ENCODE data around the gene METTL26. TPM values are rescaled to one million over a fixed set of nuclear protein-coding genes. Genes with fewer than 3 reads are reported as not detected.

METTL26 gene
- total and polyA plus RNA-seq, 10 of the 15 experiments (the other 5 are each of a cell fraction or from before 2014, with no cell fraction given) = 5.4 to 163 (median 79.3) TPM

GRCh38 chr16:588889-589657 lies 47.0 kb downstream of the METTL26 start:
- CTCF ChIA-PET = interaction anchor here (1.8 kb wide), 1 partner anchor 10 kb away, joined by 5 read pairs; no protein-coding TSS in a partner anchor
- Histone ChIP-seq H3K27me3 (replicated peaks in 1 of 2; ENCODE audit: control insufficient read depth in 2 of 2, insufficient read depth in 2 of 2, low read length in 1 of 2) (no peaks in the 10 kb centered on the region), H3K4me2 (ENCODE audit: control insufficient read depth, insufficient read depth) (peak overlapping the region; percentile 90), H3K36me3 (ENCODE audit: control insufficient read depth in 2 of 2, insufficient read depth in 2 of 2, low read length in 1 of 2) (no peaks in the 10 kb centered on the region), H3K79me2 (ENCODE audit: control insufficient read depth, insufficient read depth, low read length) (peaks cover 28% of the 10 kb centered on the region), H2AFZ (ENCODE audit: control insufficient read depth, low read depth, low read length) (peak overlapping the region; percentile 87), H4K20me1 (ENCODE audit: control insufficient read depth, insufficient read depth) (no peaks in the 10 kb centered on the region), H3K9me3 (replicated peaks; ENCODE audit: control insufficient read depth, insufficient read depth, low read length) (no peaks in the 10 kb centered on the region), H3K4me3 (peak overlapping the region; percentile 94), H3K27ac (ENCODE audit: control insufficient read depth, insufficient read depth) (peak overlapping the region; percentile 85), H3K4me1 (ENCODE audit: control insufficient read depth, insufficient read depth, low read length) (peaks cover 15% of the 10 kb centered on the region), H3K9ac (ENCODE audit: control insufficient read depth, insufficient read depth, low read length) (peak overlapping the region; percentile 81)
- ATAC-seq = peak; percentile 87
- SMC1A ChIA-PET (ENCODE audit: uncharacterized antibody, unreplicated experiment) = no interaction called here
- in situ Hi-C loops (cut with MboI) = no loop called here
- RAD21 ChIA-PET (ENCODE audit: unreplicated experiment) = no interaction called here
- POLR2A ChIA-PET = interaction anchor here (0.7 to 2.5 kb wide), 6 partner anchors 18 to 492 kb away, joined by 3 to 7 read pairs (median 4); partner anchors contain the start of genes METTL26 and NHLRC4
- no TSS peak for BruUV-seq (replicated peaks)
- intact Hi-C loops (cut with micrococcal nuclease; ENCODE audit: unreplicated experiment) = loop anchor here (1.0 kb wide), 1 partner anchor 47 kb away; the partner anchor contains the start of gene METTL26
- FAIRE-seq = peak; percentile 86
- under 1% methylated on average over 104 of the region's 107 CpGs for WGBS (ENCODE audit: insufficient coverage, insufficient replicate concordance, low lambda C conversion rate, missing lambda C conversion rate)
- peak; percentile 75 for DNase-seq (ENCODE audit: low read depth, low spot score)
- TF ChIP-seq POLR2AphosphoS2 (IDR thresholded peaks at IDR 0.05; ENCODE audit: low read depth, low read length) (peak; percentile 61; the same call in 1 of the 2 replicates), ELK1 (IDR thresholded peaks at IDR 0.05; ENCODE audit: low read depth, low read length) (no peak; the same call in 1 of the 2 replicates), IKZF1 (conservative IDR thresholded peaks at IDR 0.05) (peak; percentile 90), MXI1 (IDR thresholded peaks at IDR 0.05; ENCODE audit: low read depth, low read length) (peak; percentile 48; the same call in 1 of the 2 replicates), PAX5 (IDR thresholded peaks at IDR 0.05; ENCODE audit: borderline replicate concordance, low read depth, low read length) (no peak), EGR1 (IDR thresholded peaks at IDR 0.05; ENCODE audit: borderline replicate concordance in 1 of 2, low read depth in 2 of 2, low read length in 2 of 2) (peak; percentile 62 to 94), ZBED1 (IDR thresholded peaks at IDR 0.05; ENCODE audit: borderline replicate concordance) (no peak), CHD4 (IDR thresholded peaks at IDR 0.05) (no peak), RELA (IDR thresholded peaks at IDR 0.05; ENCODE audit: borderline replicate concordance, partially characterized antibody) (peak; percentile 11), ZNF207 (IDR thresholded peaks at IDR 0.05; ENCODE audit: borderline replicate concordance) (no peak; the same call in 1 of the 2 replicates), DPF2 (IDR thresholded peaks at IDR 0.05) (0 out of 2 replicates have a peak, but pooled peaks have one; percentile 93), POLR2AphosphoS5 (IDR thresholded peaks at IDR 0.05; ENCODE audit: low read length) (peak; percentile 71), ZNF24 (IDR thresholded peaks at IDR 0.05) (peak; percentile 52; the same call in 1 of the 2 replicates), RFX5 (IDR thresholded peaks at IDR 0.05; ENCODE audit: low read depth, low read length) (0 out of 2 replicates have a peak, but pooled peaks have one; percentile 28), LARP7 (IDR thresholded peaks at IDR 0.05) (peak; percentile 98), ZNF687 (IDR thresholded peaks at IDR 0.05) (peak; percentile 72)
- TF ChIP-seq, protein P1, sequence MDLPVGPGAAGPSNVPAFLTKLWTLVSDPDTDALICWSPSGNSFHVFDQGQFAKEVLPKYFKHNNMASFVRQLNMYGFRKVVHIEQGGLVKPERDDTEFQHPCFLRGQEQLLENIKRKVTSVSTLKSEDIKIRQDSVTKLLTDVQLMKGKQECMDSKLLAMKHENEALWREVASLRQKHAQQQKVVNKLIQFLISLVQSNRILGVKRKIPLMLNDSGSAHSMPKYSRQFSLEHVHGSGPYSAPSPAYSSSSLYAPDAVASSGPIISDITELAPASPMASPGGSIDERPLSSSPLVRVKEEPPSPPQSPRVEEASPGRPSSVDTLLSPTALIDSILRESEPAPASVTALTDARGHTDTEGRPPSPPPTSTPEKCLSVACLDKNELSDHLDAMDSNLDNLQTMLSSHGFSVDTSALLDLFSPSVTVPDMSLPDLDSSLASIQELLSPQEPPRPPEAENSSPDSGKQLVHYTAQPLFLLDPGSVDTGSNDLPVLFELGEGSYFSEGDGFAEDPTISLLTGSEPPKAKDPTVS (IDR thresholded peaks at IDR 0.05; ENCODE audit: low read depth, low read length) = no peak

All from GM12878 (cell line).